ENCODE data around the gene FAM181B.

The FAM181B gene, protein sequence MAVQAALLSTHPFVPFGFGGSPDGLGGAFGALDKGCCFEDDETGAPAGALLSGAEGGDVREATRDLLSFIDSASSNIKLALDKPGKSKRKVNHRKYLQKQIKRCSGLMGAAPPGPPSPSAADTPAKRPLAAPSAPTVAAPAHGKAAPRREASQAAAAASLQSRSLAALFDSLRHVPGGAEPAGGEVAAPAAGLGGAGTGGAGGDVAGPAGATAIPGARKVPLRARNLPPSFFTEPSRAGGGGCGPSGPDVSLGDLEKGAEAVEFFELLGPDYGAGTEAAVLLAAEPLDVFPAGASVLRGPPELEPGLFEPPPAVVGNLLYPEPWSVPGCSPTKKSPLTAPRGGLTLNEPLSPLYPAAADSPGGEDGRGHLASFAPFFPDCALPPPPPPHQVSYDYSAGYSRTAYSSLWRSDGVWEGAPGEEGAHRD

DNA sequence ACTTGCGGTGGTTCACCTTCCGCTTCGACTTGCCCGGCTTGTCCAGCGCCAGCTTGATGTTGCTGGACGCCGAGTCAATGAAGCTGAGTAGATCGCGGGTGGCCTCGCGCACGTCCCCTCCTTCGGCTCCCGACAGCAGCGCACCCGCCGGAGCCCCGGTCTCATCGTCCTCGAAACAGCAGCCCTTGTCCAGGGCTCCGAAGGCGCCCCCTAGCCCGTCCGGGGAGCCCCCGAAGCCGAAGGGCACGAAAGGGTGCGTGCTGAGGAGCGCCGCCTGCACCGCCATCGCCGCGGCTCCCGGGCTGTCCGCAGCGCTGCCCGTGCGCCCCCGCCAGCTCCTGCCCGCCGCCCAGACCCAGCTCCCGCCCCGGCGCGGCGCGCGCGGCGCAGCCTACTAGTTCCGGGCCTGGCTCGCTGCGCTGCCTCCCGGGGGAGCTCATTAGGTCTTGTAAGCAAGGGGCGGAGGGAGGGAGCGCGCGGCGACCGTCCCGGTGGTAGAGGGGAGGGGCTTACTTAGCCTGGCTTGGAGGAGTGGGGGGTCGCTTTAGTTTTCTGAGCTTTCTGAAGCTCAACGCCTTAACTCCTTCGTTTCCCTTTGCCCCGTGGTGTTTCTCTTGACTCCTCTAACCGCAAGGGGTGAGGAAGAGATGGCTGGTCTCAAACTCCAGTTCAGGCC, at the start of gene FAM181B:
Gene FAM181B, minus strand, starts transcription at position 421 of the 676 bp plus-strand sequence. Its CDS starts 135 bp downstream, at position 286.
- DNase-seq (ENCODE audit: low read depth in 1 of 2, low spot score in 1 of 2) = peak in 1 of 2 donors; percentile 25

DNA sequence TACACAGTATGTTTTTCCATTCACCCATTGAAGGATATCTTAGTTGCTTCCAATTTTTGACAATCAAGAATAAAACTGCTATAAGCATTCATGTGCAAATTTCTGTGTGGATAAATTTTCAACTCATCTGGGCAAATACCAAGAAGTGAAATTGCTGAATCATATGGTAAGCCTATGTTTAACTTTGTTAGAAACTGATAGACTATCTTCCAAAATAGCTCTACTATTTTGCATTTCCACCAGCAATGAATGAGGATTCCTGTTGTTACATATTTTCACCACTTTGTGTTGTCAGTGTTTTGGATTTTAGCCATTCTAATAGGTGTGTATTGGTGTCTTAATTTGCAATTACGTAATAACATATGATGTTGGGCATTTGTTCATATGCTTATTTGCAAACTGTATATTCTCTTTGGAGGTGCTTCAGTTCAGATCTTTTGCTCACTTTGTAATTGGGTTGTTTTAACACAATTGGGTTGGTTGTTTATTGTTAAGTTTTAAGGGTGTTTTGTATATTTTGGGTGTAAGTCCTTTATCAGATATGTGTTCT, 49.2 kb upstream of the FAM181B start:
- no peak for DNase-seq (ENCODE audit: low read depth in 1 of 2, low spot score in 1 of 2)

GRCh38 chr11:82778776-82779175, 45.1 kb upstream of the FAM181B start:
- DNase-seq (ENCODE audit: low read depth in 1 of 2, low spot score in 1 of 2) = no peak

DNA sequence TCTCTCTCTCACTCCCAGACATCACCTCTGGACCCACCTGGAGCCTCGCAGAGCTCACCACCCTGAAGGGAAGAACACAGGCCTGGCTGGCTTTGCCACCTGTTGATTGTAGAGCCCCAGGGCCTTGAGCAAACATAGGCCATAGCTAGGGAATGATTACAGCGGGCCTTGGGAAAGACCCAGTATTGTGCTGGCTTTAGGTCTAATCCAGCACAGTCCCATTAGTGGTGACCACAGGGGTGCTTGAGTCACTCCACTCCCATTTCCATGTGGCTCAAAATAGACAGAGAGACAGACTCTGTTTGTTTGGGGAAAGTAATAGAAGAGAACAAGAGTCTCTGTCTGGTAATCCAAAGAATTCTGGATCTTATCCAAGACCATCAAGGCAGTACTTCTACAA, 42.7 kb upstream of the FAM181B start:
- DNase-seq (ENCODE audit: low read depth in 1 of 2, low spot score in 1 of 2) = no peak

- no peak for DNase-seq (ENCODE audit: low read depth in 1 of 2, low spot score in 1 of 2)
Observed at GRCh38 chr11:82775736-82776346, 42.2 kb upstream of the FAM181B start.

- no peak for DNase-seq (ENCODE audit: low read depth in 1 of 2, low spot score in 1 of 2)
Observed at GRCh38 chr11:82775218-82775617, 41.6 kb upstream of the FAM181B start.

DNA sequence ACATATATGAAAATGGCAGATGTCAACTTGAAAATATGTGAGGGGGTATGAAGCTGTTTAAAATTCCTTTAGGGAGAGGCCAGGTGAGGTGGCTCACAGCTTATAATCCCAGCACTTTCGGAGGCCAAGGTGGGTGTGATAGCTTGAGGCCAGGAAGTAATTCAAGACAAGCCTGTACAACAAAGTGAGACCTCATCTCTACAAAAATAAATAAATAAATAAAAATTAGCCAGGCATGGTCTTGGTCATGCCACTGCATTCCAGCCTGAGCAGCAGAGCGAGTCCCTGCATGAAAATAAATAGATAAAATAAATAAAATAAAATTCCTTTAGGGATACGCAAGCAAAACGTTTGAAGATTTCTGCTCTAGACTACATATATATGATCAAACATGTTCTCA, 38.1 kb upstream of the FAM181B start:
- no peak for DNase-seq (ENCODE audit: low read depth in 1 of 2, low spot score in 1 of 2)

DNA sequence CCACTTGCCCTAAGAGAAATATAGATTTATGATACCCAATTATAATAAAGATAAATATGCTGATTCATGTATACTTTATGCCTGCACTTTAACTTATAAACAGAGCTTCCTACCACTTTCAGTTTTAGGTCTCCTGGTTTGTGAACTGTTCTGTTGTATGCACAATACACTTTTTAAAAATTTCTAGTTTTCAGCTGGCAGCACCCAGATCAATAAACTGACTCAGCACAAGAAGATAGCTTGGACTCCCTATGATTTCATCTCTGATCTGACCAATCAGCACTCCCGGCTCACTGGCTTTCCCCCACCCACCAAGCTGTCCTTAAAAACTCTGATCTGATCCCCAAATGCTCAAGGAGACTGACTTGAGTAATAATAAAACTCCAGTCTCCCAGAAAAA, 33.5 kb upstream of the FAM181B start:
- DNase-seq (ENCODE audit: low read depth in 1 of 2, low spot score in 1 of 2) = no peak

DNA sequence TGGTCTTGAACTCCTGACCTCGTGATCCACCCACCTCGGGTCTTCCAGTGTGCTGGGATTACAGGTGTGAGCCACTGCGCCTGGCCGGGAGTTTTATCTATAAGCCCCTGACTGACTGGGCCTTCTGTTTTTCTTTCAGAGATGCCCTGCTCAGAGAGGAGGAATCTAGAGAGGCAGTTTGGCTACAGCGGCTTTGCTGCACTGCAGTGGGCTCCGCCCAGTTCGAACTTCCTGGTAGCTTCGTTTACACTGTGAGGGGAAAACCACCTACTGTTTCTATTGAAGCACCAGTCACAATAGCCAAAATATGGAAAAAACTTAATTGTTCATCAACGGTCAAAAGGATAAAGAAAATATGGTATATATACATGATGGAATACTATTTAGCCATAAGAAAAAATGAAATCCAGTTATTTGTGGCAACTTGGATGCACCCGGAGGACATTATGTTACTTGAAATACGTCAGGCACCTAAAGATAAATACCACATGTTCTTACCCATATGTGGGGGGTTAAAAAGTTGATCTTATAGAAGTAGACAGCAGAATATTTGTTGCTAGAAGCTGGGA, 31.9 kb upstream of the FAM181B start:
- no peak for DNase-seq (ENCODE audit: low read depth in 1 of 2, low spot score in 1 of 2)

DNA sequence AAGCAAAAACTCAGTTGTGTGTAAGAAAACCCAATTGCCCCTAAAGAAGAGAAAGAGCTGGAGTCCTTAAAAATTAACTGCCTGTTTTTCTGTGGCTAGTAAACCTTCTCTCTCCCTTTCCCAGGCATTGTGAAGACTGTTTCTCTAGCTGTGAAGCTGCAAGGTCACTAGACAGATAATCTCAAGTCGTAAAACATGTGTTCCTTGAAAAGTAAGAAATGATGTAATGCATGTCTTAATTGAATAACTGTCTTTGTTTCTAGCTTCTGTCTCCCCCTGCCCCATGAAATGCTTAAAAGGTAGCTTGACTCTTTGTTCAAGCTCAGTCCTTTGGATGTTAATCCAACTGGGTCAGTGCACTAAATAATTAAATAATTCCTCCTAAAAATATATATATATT, 29.5 kb upstream of the FAM181B start:
- no peak for DNase-seq (ENCODE audit: low read depth in 1 of 2, low spot score in 1 of 2)

DNA sequence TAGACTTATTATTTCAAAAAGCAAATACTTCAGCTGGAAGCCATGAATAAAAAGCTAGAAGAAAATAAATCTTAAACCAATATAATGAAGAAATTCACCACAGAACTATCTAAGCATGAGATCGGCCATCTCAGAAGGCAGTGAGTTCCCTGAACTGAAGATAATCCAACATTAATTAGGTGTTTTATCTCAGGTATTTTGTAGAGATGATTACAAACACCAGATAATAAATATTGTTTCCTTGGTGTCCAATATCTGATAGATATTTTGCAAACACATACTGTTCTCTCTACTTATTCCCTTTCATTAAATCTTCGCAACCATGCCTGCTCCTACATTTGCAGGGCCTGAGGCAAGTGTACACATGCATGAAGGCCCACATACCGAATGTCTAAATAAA, 26.0 kb upstream of the FAM181B start:
- no peak for DNase-seq (ENCODE audit: low read depth in 1 of 2, low spot score in 1 of 2)

DNA sequence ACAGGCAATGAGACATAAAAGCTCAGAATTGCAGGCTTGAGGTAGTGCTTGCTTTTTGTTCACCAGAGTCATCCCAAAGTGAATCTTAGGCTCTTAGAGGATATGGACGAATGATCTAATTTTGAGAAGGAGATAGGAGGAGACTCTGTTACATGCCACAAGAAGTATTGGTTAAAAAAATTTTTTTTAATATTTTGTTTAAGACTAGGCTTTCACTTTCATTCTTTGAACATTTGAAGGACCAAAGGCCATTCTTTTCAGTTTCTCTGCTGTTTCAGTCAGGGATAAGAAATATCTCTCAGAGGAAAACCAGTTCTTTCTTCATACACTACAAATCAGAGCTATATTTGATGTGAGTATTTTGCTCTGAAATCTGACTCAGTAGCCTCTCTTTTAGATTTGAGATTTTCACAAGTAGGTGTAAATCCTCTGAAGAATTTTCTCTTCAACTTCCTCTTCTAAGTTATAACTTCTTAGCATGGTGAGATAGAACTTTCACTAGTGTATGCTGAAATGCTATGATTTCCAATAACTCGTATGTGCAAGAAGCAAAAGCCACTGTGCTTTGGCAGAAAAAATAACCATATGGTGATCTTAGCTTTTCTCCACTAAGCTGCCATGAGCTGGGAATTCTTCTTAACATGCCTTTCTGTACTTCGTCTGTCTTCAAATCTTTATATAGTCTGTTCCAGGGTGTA, 24.1 kb upstream of the FAM181B start:
- DNase-seq (ENCODE audit: low read depth in 1 of 2, low spot score in 1 of 2) = no peak

DNA sequence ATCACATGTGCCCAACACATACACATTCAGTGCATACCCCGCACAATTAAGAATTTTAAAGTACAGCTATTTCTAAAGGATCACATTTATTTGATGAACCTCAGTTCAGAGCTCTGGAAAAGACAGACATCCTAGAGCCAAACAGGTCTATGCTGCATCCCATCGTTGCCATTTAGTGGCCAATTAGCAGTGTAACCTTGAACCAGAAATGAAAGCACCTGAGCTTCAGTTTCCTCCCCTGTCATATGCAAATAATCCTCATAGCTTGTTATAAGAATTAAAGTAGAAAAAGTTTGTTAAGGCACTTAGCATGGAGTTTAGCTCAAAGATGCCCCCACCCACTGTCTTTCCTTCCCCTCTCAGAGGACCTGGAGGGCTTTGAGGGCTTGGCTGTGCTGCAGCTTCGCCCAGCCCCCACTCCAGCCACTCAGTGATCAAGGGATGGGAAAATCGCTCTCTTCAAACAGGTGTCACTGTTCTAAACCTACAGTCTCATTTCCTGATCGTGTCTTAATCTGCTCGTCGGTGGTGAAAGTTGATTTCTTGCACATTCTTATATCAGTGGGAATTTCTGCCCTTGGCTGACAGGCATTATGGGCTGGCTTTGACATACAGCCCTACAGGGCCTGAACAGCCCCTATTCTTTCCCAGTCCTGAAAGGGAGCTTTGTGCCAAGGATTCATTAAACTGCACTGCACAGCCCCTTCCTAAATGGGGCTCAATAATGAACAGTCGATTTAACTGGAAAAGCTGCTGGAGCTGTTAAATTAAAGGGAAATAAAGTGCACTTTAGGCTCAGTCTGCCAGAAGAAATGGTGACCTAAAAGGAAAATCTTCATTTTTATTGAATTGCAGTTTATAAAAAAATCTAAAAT, 23.3 kb upstream of the FAM181B start:
- no peak for DNase-seq (ENCODE audit: low read depth in 1 of 2, low spot score in 1 of 2)

- no peak for DNase-seq (ENCODE audit: low read depth in 1 of 2, low spot score in 1 of 2)
Observed at GRCh38 chr11:82754410-82754809, 20.7 kb upstream of the FAM181B start.

GRCh38 chr11:82753921-82754320, 20.3 kb upstream of the FAM181B start:
- no peak for DNase-seq (ENCODE audit: low read depth in 1 of 2, low spot score in 1 of 2)

- DNase-seq (ENCODE audit: low read depth in 1 of 2, low spot score in 1 of 2) = no peak
Observed at GRCh38 chr11:82752801-82753200, 19.1 kb upstream of the FAM181B start.

DNA sequence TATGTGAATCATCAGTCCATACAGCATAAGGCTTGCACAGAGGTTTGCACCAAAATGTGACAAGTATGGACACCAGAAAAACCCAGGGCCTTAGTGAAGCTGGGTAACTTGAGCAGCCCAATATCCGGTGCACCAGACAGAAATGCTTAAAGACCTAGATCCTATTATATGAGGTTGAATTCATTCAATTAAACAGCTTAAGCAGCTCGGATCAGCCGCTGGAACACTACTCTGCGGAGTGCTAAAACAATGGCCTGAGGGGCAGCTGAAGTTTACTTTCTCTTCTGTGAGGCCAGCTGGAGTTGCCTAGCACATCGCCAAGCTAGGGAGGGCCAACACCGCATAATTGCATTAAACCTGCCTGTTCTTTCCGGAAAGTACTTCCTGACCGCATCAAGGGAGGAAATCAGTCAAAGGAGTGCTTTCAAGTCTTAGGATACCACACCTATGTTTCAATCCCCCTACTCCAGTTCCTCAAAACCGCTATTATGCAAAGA, 17.0 kb upstream of the FAM181B start:
- no peak for DNase-seq (ENCODE audit: low read depth in 1 of 2, low spot score in 1 of 2)

DNA sequence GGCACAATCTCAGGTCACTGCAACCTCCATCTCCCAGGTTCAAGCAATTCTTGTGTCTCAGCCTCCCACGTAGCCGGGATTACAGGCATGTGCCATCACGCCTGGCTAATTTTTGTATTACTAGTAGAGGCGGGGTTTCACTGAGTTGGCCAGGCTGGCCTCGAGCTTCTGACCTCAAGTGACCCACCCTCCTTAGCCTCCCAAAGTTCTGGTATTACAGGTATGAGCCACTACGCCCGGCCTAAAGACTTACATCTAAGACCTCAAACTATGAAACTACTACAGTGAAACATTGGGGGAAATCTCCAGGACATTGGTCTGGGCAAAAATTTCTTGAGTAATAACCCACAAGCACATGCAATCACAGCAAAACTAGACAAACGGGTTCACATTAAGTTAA, 13.8 kb upstream of the FAM181B start:
- DNase-seq (ENCODE audit: low read depth in 1 of 2, low spot score in 1 of 2) = no peak

DNA sequence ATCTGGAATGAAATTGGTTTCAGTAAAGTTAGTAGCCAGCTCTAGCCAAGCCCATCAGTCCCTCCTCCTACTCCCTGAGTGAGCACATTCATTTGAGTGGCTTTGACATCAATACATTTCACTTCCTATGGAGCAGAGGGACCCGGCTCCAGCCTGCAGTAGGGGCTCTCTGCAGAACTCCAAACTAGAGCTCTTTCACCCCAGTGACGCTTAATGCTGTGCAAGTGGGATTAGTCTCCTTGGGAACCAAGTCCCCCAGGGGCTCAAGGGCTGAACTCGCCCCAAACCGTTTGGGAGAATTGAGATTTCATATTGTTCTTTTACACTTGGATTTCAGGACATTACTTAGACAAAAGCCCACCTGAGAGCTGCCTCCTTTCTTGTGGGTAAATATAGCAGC, 4.4 kb upstream of the FAM181B start:
- DNase-seq (ENCODE audit: low read depth in 1 of 2, low spot score in 1 of 2) = no peak

DNA sequence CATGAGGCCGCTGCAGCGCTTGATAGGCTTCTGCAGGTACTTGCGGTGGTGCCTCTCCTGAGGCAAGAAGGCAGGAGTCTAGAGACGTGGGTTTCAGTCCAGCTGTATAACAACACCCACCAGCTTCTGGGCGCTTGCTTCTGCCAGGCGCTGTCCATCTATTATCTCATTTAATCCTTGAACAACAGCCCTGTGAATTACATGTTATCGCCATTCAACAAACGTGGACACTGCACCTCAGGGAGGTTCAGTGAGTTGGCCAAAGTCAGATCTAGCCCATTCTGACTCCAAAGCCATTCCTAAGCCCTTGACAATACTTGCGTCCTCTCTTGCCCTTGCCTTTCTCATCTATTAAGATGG, 436 bp upstream of the FAM181B start:
- no peak for DNase-seq (ENCODE audit: low read depth in 1 of 2, low spot score in 1 of 2)

Measured in stimulated activated CD4-positive, alpha-beta T cell treated with anti-CD3 and anti-CD28 coated beads, Interleukin-15, amount 100 ng/mL, for 1 hour (primary cell).